IPS-18c (cell line): ENCODE measurements around the gene LRCOL1.

Experiments used
- H3K4me3 ChIP-seq: 2 replicates; pipeline ENCODE4 v1.7.0; 2013; ENCODE audit warnings: low read depth, mild to moderate bottlenecking, low read length, moderate library complexity; ENCODE audit not compliant: insufficient read depth
- H3K9me3 ChIP-seq: one replicate; pipeline ENCODE4 v1.6.1; 2013; ENCODE audit warnings: mild to moderate bottlenecking, low read length, moderate library complexity; ENCODE audit not compliant: control insufficient read depth, insufficient read depth

Gene LRCOL1

DNA sequence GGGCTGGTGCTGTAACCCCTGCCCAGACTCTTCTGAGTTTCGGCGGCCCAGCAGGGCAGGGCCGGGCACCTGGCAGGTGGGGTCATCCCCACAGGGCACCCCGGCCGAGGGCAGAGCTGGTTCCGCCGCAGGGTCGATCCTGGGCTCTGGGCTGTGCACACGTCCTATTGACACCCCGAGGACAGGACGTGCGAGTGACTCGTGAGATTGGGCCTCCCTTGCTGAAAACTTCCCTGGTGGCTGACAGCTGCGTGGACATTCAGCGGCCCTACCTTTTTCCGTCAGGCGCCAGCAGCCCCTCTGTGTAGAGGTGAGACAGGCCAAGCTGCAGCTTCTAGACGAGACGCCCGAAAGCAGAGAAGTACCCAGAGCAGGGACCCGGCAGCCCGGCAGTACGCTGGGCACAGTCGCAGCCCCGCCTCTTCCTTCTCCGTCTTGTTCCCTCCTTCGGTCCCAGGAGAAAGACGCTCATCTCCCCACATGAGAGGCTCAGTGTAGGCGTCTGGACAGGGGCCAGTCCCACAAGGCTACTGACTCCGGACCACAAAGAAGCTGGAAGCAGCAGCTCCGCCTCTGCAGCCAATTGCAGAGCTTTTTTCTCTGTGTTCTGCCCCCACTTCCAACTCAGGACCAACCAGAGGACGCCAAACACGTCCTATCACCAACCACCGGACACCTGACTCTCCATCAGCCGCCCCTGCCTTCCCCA is at the start of gene LRCOL1:
LRCOL1 (minus strand) TSS at position 532 of the 709 bp plus-strand sequence. CDS start 4,331 bp downstream, outside the sequence.
- H3K4me3 ChIP-seq: no peak within 1 kb of the TSS
- peaks cover 3% of the 10 kb centered on the region for H3K9me3 ChIP-seq

DNA sequence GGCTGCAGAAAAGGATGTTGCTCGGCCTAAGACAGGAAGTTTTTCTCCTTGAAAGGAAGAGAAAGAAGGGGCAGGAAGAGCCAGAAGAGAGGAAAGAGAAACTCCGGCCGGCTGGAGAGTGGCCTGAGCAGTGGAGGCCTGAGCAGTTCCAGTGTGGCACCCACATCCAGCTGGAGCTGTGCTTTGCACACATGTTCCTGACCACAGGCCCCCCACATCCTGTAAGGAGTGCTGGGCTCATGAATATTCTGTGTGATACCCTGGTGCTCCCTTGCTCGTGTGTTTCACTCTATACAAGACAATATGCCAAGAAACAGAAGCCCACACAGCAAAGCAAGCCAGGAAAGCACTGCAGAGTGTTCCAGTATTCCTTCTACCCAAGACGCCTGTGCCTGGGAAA is 49.7 kb upstream of the LRCOL1 start:
- Histone ChIP-seq H3K9me3 (no peaks in the 10 kb centered on the region), H3K4me3 (no peak overlapping the region)

DNA sequence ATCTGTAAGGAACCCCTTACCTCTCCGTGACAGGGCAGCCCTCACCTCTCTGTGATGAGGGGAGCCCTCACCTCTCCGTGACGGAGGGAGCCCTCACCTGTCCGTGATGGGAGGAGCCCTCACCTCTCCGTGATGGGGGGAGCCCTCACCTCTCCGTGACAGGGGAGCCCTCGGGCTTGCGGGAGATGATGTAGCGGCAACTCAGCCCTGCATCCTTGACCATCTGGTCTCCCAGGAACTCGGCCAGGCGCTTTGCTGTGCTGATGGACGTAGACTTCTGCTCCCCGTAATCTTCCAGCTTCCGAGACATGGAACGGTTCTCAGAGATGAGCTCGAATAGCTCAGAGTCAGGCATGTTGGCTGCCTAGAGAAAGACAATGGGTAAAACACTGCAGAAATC is 48.8 kb upstream of the LRCOL1 start:
- no peaks in the 10 kb centered on the region for H3K9me3 ChIP-seq
- H3K4me3 ChIP-seq: no peak overlapping the region

DNA sequence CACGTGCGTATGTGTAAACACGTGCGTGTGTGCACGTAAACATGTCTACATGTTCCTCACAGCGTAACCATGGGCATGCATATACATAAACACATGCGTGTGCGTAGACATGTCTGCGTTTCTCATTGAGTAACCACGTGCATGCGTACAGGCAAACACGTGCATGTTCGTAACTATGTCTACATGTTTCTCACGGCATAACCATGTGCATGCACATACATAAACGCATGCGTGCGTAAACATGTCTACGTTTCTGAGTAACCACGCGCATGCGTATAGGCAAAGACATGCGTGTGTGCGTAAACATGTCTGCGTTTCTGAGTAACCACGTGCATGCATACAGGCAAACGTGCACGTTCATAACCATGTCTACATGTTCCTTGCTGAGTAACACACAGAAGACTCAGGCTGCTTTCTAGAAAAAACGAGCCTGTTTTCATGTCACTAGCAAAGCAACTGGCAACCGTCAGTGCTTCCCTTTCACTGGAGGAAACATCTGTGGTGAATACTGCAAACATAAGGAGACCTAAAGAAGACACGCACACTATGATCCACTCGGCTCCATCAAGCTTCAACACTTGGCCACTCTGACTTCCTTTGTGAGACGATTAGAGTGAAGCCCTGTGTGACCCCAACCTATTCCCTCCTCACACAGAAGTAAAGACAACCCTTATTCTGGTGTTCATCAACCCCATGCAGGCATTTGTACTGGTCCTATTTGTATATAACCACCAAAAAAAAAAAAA is 47.9 kb upstream of the LRCOL1 start:
- Histone ChIP-seq H3K9me3 (no peaks in the 10 kb centered on the region), H3K4me3 (no peak overlapping the region)

DNA sequence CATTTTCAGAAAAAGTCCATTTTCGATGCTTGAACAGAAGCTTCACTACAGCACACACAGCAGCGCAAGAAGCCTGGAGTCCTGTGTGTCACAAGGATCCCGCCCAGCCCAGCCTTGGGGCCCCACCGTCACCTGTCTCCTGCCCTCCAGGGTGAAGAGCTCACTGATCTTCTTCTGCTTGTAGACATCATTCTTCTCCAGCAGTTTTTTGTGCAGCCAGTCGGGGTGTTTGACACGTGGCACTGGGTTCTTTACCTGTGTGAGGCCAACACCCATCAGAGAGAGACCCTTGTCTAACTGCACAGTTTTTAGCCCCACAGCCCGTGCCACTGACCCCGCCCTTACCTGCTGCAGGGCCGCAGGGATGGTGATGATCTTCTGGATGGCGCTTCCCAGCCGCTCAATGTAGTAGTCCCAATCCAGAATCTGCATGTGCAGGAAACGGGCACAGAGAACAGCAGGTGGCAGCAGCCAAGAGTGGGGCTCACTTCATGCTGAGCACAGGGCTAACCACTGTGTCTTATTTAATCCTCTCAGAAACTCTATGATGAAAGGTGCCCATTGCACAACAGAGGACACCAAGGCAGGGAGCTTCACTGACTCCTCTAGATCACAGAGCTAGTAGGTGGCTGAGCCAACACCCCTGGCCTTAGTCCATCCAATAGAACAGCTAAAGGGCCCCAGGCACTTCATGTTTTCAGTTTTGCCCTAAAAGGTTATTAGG is 46.8 kb upstream of the LRCOL1 start:
- no peak overlapping the region for H3K4me3 ChIP-seq
- no peaks in the 10 kb centered on the region for H3K9me3 ChIP-seq

DNA sequence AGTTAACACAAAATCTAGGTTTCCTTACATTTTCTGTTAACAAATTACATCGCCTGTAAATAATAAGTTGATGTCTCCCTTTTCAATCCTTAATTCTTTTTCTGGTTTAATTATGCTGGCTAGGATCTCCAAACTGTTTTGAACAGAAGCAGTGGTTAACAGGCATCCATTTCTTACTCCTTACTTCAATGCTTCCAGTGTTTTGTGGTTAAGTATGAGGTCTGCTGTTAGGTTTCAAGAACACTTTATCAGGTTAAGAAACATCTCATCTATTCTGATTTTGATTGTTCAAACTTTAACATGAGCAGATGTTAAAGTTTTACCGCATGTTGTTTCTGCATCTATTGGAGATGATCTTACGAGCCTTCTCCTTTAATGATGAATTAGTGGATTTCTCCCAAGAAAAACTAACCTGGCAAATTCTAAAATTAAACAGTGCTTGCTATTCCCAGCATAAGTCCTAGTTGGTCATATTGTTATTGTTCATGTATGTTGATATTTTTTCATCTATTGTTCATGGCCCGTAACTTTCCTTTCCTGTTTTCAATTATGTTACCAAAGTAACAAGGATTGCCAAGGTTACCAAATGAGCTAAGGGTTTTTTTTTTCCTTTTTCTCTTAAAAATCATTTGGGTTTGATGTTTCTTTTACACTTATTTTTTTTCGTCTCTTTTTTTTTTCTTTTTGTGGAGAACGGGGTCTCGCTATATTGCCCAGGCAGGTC is 43.3 kb upstream of the LRCOL1 start:
- Histone ChIP-seq H3K9me3 (no peaks in the 10 kb centered on the region), H3K4me3 (no peak overlapping the region)

DNA sequence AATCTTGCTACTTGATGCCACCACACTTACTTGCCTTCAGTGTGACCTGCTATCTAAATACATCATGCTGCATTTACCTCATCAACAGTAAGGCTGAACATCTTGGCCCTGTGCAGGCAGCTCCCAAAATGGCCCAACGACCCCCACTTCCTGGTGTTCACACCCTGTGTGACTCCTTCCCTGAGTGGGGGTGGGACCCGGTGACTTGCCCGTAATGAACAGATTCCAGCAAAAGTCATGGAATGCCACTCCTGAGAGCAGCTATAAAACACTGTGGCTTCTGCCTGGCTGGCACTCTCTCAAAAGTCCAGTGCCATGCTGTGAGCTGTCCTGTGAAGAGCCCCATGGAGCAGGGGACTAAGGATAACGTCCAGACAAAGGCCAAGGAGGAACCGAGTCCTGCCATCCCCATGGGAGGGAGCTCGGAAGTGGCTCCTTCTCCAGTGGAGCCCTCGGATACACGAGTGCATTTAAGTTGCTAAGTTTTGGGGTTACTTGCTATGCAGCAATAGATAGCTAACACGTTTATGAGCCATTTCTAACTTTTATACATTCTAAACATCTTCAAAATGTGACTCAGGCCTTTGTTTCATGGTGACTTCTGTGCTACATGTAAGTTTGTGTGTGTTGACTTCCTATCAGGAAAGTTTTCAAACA is 41.2 kb upstream of the LRCOL1 start:
- no peaks in the 10 kb centered on the region for H3K9me3 ChIP-seq
- no peak overlapping the region for H3K4me3 ChIP-seq

DNA sequence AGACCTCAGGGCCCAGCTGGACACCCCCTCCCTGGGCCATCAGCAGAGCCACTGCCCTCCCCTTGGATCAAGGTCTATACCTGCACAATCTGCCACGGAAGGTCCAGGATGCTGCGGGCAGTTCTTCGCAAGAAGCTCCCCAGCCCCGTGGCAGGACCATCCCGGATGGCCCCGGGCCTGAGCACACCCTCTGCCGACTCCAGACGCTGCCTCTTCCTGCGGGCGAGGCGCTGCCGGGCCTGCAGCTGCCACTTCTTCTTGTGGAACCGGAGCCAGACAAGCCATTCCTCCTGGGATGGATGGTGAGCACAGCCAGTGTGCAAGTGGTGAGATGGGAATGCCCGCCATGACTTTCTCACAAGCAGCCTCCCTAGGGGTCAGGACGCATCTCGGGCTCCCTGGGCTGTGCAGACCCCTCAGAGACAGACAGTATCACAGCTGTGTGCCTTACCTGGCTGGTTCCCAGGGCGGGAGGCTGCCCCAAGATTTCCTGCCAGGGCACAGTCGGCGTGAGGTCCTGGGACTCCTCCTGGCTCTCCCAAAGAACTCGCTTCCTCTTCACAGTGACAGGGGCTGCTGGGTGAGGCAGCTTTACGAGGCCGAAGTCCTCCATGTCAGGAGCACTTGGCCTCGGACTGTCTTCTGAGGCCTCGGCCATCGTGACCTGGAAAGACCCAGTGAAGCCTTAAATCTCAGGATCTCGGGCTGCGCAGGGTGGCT is 39.0 kb upstream of the LRCOL1 start:
- H3K4me3 ChIP-seq: no peak overlapping the region

DNA sequence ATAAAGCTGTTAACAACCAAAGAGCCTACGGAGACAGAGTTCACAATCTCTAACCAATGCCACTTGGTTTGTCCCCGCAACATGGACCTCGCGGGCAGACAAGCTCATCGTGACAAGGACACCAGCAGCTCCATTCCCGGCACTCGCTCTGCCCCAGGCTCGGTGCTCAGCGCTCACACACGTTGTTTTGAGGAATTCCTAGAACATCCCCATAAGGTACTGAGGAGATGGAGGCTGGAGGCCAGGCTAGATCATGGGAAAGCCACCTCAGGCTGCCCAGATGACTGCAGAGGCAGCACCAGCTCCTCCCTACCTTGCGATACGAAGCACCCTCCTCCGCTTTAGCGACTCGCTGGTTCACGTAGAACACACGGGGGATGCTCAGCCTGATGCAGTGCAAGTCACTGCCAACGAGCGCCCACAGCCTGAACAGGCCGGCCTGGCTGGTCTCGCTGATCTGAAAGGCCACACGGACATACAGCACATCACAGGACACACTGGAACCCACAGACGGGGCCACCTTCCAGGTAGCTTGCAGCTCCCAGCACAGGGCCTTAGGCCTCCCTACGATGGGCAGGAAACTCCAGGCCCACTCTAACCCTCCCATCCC is 38.3 kb upstream of the LRCOL1 start:
- H3K9me3 ChIP-seq: no peaks in the 10 kb centered on the region

More for the DNA sequence above, 39.0 kb upstream of the LRCOL1 start:
- no peaks in the 10 kb centered on the region for H3K9me3 ChIP-seq

DNA sequence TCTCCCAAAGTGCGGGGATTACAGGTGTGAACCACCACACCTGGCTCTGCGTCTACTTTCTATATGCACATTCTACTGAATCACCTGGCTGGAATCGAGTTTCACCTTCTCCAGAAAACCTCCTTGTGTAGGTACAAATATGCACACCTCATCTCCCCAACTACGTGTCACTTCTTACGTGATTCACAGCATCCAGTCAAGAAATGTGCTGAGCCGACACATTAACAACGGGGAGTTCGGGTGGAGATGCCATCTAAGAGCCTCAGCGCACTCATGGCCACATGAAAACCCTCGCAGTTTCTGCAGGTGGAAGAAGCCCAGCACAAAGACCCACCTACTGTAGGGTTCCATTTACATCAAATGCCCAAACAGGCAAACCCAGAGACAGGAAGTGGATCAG is 37.5 kb upstream of the LRCOL1 start:
- Histone ChIP-seq H3K4me3 (no peak overlapping the region), H3K9me3 (no peaks in the 10 kb centered on the region)

More for the DNA sequence above, 38.3 kb upstream of the LRCOL1 start:
- H3K4me3 ChIP-seq: no peak overlapping the region

DNA sequence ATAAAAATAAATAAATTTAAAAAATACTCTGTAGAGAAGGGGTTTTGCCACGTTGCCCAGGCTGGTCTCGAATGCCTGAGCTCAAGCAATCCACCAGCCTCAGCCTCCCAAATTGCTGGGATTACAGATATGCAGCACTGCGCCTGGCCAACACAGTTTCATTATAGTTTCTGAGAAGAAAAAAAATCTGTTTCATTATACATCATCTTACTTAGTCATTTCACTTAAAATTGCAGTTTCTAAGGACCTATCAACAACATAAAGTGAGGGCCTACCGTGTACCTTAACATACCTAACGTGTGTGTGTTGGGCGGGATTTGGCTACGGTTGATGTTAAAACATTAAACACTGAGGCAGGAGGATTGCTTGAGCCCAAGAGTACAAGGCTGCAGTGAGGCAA is 36.5 kb upstream of the LRCOL1 start:
- Histone ChIP-seq H3K9me3 (no peaks in the 10 kb centered on the region), H3K4me3 (no peak overlapping the region)

DNA sequence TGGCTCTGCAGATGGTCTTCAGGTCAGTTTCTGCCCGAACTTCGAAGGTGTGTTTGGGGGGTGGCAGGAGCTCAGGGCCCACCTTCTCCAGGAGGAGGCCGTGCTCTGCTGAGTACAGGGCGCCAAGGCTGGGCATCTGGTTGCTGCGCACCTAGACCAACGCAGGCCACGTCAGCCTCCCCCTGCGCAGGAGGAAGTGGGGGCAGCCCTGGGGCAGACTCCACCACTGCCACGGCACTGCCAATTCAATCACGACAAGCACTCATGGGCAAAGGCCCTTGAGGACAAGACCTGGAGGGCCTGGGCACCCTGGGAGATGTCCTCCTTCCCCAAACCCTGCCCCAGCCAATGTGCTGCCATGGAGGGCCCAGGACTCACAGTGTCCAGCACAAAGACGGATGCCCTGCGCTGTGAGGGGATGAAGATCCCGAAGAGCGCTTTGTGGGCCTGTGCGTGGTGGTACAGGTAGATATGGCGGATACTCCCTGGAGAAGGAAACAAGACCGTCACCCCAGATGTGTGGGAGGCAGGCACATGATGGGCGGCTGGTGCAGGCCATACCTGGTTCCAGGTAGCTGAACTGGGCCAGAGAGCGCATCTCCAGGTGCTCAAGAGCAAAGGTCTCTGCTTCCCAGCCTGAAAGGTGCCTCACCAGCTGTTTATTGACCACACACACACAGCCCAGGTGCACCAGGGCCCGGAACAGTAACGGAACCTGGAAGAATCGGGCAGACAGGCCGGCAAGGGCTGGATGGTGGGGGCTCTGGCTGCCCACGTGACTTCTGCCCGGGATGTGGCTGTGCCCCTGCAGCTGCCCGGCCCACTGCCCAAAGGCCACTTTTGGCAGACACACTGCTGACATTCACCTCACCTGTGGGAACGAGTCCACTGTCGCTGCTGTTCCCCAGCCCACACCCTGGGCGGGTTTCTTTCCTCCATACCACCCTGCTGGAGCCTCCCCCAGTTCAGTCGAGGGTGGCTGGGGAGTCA is 32.8 kb upstream of the LRCOL1 start:
- Histone ChIP-seq H3K9me3 (no peaks in the 10 kb centered on the region), H3K4me3 (no peak overlapping the region)

DNA sequence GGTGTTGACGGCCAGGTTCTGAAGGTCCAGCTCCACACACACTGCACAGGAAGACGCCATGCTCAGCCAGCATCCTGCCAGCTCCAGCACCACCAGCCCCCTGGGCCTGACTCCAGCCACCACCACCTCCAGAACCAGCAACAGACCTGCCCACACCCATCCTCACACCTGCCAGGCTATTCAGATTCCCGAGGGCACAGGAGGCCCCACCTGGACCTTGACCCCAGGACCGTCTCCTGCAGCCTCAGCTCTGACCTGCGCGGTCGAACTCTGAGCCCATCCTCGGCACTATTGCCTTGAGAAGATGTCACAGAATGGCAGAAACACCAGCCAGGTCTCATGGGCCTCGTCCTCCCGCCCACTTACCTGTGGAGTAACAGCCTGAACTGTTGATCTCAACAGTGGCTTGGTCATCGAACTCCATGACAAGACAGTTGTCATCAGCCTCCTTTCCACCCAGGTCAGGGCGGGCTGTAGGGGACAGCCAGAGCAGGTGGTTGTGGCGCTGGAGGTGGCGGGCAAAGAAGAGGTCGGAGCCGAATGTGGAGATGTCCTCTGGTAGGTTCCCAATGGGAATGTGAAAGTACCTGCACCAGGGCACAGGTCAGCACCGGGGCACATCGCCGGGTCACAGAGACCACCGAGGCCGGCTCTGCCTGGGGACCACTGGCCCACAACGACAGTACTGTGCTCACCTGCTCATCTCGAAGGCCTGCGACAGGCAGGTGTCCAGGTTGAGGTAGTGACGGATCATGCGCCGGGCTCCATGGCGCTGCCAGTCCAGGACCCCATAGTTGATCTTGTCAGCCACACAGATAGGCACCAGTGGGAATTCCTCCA is 31.6 kb upstream of the LRCOL1 start:
- Histone ChIP-seq H3K4me3 (no peak overlapping the region), H3K9me3 (no peaks in the 10 kb centered on the region)

DNA sequence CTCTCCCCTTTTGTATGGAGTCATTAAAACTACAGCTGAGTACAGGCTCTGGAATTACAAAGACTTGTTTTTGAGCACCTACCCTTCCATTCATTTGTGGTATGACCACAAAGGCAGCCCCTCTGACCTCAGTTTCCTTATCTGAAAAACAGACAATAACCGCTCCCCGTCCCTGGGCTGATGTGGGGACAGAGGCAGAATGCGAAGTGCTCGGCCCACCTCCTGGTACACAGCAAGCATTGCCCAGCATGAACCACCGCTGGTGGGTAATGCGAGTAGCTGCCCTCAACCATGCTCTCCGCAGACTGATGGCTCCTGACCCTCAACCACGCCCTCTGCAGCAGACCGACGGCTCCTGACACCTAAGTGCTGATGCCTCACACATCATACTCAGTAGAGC is 30.6 kb upstream of the LRCOL1 start:
- H3K4me3 ChIP-seq: no peak overlapping the region
- no peaks in the 10 kb centered on the region for H3K9me3 ChIP-seq
